ENCODE results near the gene ANKZF1. TPM values are rescaled to one million over a fixed set of nuclear protein-coding genes. Genes with fewer than 3 reads are reported as not detected.

ANKZF1 gene
- total and polyA plus RNA-seq, 4 experiments from 2014 or later: 22.1 to 260 (median 147) TPM

- H3K36me3 Mint-ChIP-seq: no peaks in the 10 kb centered on the region
- no peak overlapping the region for H3K27ac ChIP-seq (ENCODE audit: low read depth, low read length)
- ChIA-PET POLR2A (ENCODE audit: partially characterized antibody) (interaction anchor here (1.4 kb wide), 1 partner anchor 12 kb away, joined by 7 read pairs; the partner anchor contains the start of gene TUBA4A), CTCF (ENCODE audit: partially characterized antibody) (interaction anchor here (1.6 to 5.6 kb wide), 2 partner anchors 10 to 11 kb away, joined by 5 to 42 read pairs; partner anchors contain the start of gene DNAJB2)
- no peaks in the 10 kb centered on the region for H3K36me3 ChIP-seq (ENCODE audit: insufficient read depth, low read length)
- DNase-seq: no peak
- H3K27me3 ChIP-seq (ENCODE audit: insufficient read depth, low read length): no peaks in the 10 kb centered on the region
- peak overlapping the region in 1 of 7 donors; percentile 30 for H3K27ac Mint-ChIP-seq
- H3K9me3 ChIP-seq (ENCODE audit: control insufficient read depth in 1 of 2, low read length in 2 of 2): no peaks in the 10 kb centered on the region
- no peaks in the 10 kb centered on the region for H3K4me1 ChIP-seq (ENCODE audit: insufficient read depth, low read length)
- no peak overlapping the region for H3K4me3 Mint-ChIP-seq
- H3K4me1 Mint-ChIP-seq: no peaks in the 10 kb centered on the region
- peaks cover 1 to 4% of the 10 kb centered on the region in 2 donors for H3K27me3 Mint-ChIP-seq
- no peaks in the 10 kb centered on the region for H3K9me3 Mint-ChIP-seq
- H3K4me3 ChIP-seq (ENCODE audit: low read length in 2 of 2): no peak overlapping the region
- intact Hi-C loops (cut with micrococcal nuclease): no loop called here
These were observed 36.6 kb downstream of the ANKZF1 start for GRCh38 chr2:219266232-219266631.

GRCh38 chr2:219266886-219267285, 37.3 kb downstream of the ANKZF1 start:
- intact Hi-C loops (cut with micrococcal nuclease): no loop called here
- no peak for DNase-seq
- H3K4me3 Mint-ChIP-seq: no peak overlapping the region
- Histone ChIP-seq H3K36me3 (ENCODE audit: insufficient read depth, low read length) (no peaks in the 10 kb centered on the region), H3K4me1 (ENCODE audit: insufficient read depth, low read length) (no peaks in the 10 kb centered on the region), H3K27me3 (ENCODE audit: insufficient read depth, low read length) (no peaks in the 10 kb centered on the region), H3K9me3 (ENCODE audit: control insufficient read depth in 1 of 2, low read length in 2 of 2) (no peaks in the 10 kb centered on the region), H3K4me3 (ENCODE audit: low read length in 2 of 2) (no peak overlapping the region), H3K27ac (ENCODE audit: low read depth, low read length) (no peak overlapping the region)
- CTCF ChIA-PET (ENCODE audit: partially characterized antibody): interaction anchor here (0.6 to 1.6 kb wide), 2 partner anchors 10 to 113 kb away, joined by 3 to 5 read pairs; no protein-coding TSS in a partner anchor
- no peaks in the 10 kb centered on the region for H3K36me3 Mint-ChIP-seq
- H3K27ac Mint-ChIP-seq: peak overlapping the region in 1 of 7 donors; percentile 17
- POLR2A ChIA-PET (ENCODE audit: partially characterized antibody): interaction anchor here (1.2 kb wide), 1 partner anchor 13 kb away, joined by 3 read pairs; the partner anchor contains the start of gene DNAJB2
- no peaks in the 10 kb centered on the region for H3K4me1 Mint-ChIP-seq
- no peaks in the 10 kb centered on the region for H3K9me3 Mint-ChIP-seq
- H3K27me3 Mint-ChIP-seq: peaks cover 1 to 4% of the 10 kb centered on the region in 2 donors

GRCh38 chr2:219268294-219268693, 38.7 kb downstream of the ANKZF1 start:
- CTCF ChIA-PET (ENCODE audit: partially characterized antibody): no interaction called here
- Mint-ChIP-seq H3K36me3 (no peaks in the 10 kb centered on the region), H3K4me3 (peak overlapping the region in 1 of 8 donors; percentile 43), H3K9me3 (no peaks in the 10 kb centered on the region), H3K4me1 (no peaks in the 10 kb centered on the region), H3K27ac (no peak overlapping the region), H3K27me3 (peaks cover 0 to 1% of the 10 kb centered on the region in 2 donors)
- peak in 1 of 5 donors; percentile 3 for DNase-seq
- POLR2A ChIA-PET (ENCODE audit: partially characterized antibody): interaction anchor here (1.2 kb wide), 1 partner anchor 11 kb away, joined by 3 read pairs; the partner anchor contains the start of gene DNAJB2
- H3K27me3 ChIP-seq (ENCODE audit: insufficient read depth, low read length): no peaks in the 10 kb centered on the region
- H3K27ac ChIP-seq (ENCODE audit: low read depth, low read length): no peak overlapping the region
- no peaks in the 10 kb centered on the region for H3K36me3 ChIP-seq (ENCODE audit: insufficient read depth, low read length)
- H3K9me3 ChIP-seq (ENCODE audit: control insufficient read depth in 1 of 2, low read length in 2 of 2): no peaks in the 10 kb centered on the region
- no peak overlapping the region for H3K4me3 ChIP-seq (ENCODE audit: low read length in 2 of 2)
- no peaks in the 10 kb centered on the region for H3K4me1 ChIP-seq (ENCODE audit: insufficient read depth, low read length)
- intact Hi-C loops (cut with micrococcal nuclease): no loop called here

- CTCF ChIA-PET (ENCODE audit: partially characterized antibody): interaction anchor here (0.9 to 1.3 kb wide), 5 partner anchors 8 to 115 kb away, joined by 3 to 4 read pairs (median 3); partner anchors contain the start of gene DNAJB2
- Histone ChIP-seq H3K27ac (ENCODE audit: low read depth, low read length) (no peak overlapping the region), H3K9me3 (ENCODE audit: control insufficient read depth in 1 of 2, low read length in 2 of 2) (no peaks in the 10 kb centered on the region), H3K27me3 (ENCODE audit: insufficient read depth, low read length) (no peaks in the 10 kb centered on the region), H3K4me1 (ENCODE audit: insufficient read depth, low read length) (no peaks in the 10 kb centered on the region), H3K4me3 (ENCODE audit: low read length in 2 of 2) (no peak overlapping the region), H3K36me3 (ENCODE audit: insufficient read depth, low read length) (no peaks in the 10 kb centered on the region)
- H3K4me3 Mint-ChIP-seq: no peak overlapping the region
- POLR2A ChIA-PET (ENCODE audit: partially characterized antibody): interaction anchor here (2.2 kb wide), 1 partner anchor 15 kb away, joined by 8 read pairs; the partner anchor contains the start of gene TUBA4A
- H3K9me3 Mint-ChIP-seq: no peaks in the 10 kb centered on the region
- peak in 1 of 5 donors; percentile 9 for DNase-seq
- peaks cover 0 to 3% of the 10 kb centered on the region in 2 donors for H3K27me3 Mint-ChIP-seq
- H3K36me3 Mint-ChIP-seq: no peaks in the 10 kb centered on the region
- no peaks in the 10 kb centered on the region for H3K4me1 Mint-ChIP-seq
- no peak overlapping the region for H3K27ac Mint-ChIP-seq
- intact Hi-C loops (cut with micrococcal nuclease): loop anchor here (10.0 kb wide), 1 partner anchor 375 kb away; no protein-coding TSS in a partner anchor
These were observed 39.9 kb downstream of the ANKZF1 start for GRCh38 chr2:219269362-219270054.

GRCh38 chr2:219270055-219270372, 40.4 kb downstream of the ANKZF1 start:
- Mint-ChIP-seq H3K4me1 (no peaks in the 10 kb centered on the region), H3K27ac (no peak overlapping the region), H3K36me3 (no peaks in the 10 kb centered on the region), H3K27me3 (peaks cover 0 to 3% of the 10 kb centered on the region in 2 donors), H3K9me3 (no peaks in the 10 kb centered on the region), H3K4me3 (no peak overlapping the region)
- Histone ChIP-seq H3K9me3 (ENCODE audit: control insufficient read depth in 1 of 2, low read length in 2 of 2) (no peaks in the 10 kb centered on the region), H3K4me1 (ENCODE audit: insufficient read depth, low read length) (no peaks in the 10 kb centered on the region), H3K27ac (ENCODE audit: low read depth, low read length) (no peak overlapping the region), H3K36me3 (ENCODE audit: insufficient read depth, low read length) (no peaks in the 10 kb centered on the region), H3K27me3 (ENCODE audit: insufficient read depth, low read length) (no peaks in the 10 kb centered on the region), H3K4me3 (ENCODE audit: low read length in 2 of 2) (no peak overlapping the region)
- intact Hi-C loops (cut with micrococcal nuclease): loop anchor here (10.0 kb wide), 1 partner anchor 375 kb away; no protein-coding TSS in a partner anchor
- POLR2A ChIA-PET (ENCODE audit: partially characterized antibody): interaction anchor here (2.2 kb wide), 1 partner anchor 16 kb away, joined by 8 read pairs; the partner anchor contains the start of gene TUBA4A
- CTCF ChIA-PET (ENCODE audit: partially characterized antibody): interaction anchor here (1.0 to 1.3 kb wide), 4 partner anchors 9 to 115 kb away, joined by 3 to 4 read pairs (median 3); no protein-coding TSS in a partner anchor
- DNase-seq: no peak

GRCh38 chr2:219271021-219271420, 41.4 kb downstream of the ANKZF1 start:
- Mint-ChIP-seq H3K36me3 (no peaks in the 10 kb centered on the region), H3K27me3 (peaks cover 0 to 3% of the 10 kb centered on the region in 2 donors), H3K9me3 (no peaks in the 10 kb centered on the region), H3K4me1 (no peaks in the 10 kb centered on the region), H3K4me3 (peak overlapping the region in 1 of 8 donors; percentile 18), H3K27ac (peak overlapping the region in 1 of 7 donors; percentile 53)
- DNase-seq: peak in 1 of 5 donors; percentile 16
- H3K4me1 ChIP-seq (ENCODE audit: insufficient read depth, low read length): no peaks in the 10 kb centered on the region
- no peak overlapping the region for H3K27ac ChIP-seq (ENCODE audit: low read depth, low read length)
- intact Hi-C loops (cut with micrococcal nuclease): loop anchor here (10.0 kb wide), 1 partner anchor 376 kb away; no protein-coding TSS in a partner anchor
- H3K36me3 ChIP-seq (ENCODE audit: insufficient read depth, low read length): no peaks in the 10 kb centered on the region
- ChIA-PET POLR2A (ENCODE audit: partially characterized antibody) (interaction anchor here (2.2 kb wide), 1 partner anchor 17 kb away, joined by 8 read pairs; the partner anchor contains the start of gene TUBA4A), CTCF (ENCODE audit: partially characterized antibody) (interaction anchor here (1.2 kb wide), 1 partner anchor 24 kb away, joined by 3 read pairs; no protein-coding TSS in a partner anchor)
- no peaks in the 10 kb centered on the region for H3K27me3 ChIP-seq (ENCODE audit: insufficient read depth, low read length)
- no peaks in the 10 kb centered on the region for H3K9me3 ChIP-seq (ENCODE audit: control insufficient read depth in 1 of 2, low read length in 2 of 2)
- H3K4me3 ChIP-seq (ENCODE audit: low read length in 2 of 2): no peak overlapping the region

- Mint-ChIP-seq H3K9me3 (no peaks in the 10 kb centered on the region), H3K4me3 (no peak overlapping the region), H3K27me3 (peaks cover 0 to 3% of the 10 kb centered on the region in 2 donors), H3K27ac (no peak overlapping the region), H3K36me3 (no peaks in the 10 kb centered on the region), H3K4me1 (peaks cover under 1 to 3% (median 2%) of the 10 kb centered on the region in 4 donors)
- peaks cover 1% of the 10 kb centered on the region for H3K4me1 ChIP-seq (ENCODE audit: insufficient read depth, low read length)
- H3K4me3 ChIP-seq (ENCODE audit: low read length in 2 of 2): no peak overlapping the region
- no peaks in the 10 kb centered on the region for H3K36me3 ChIP-seq (ENCODE audit: insufficient read depth, low read length)
- H3K27me3 ChIP-seq (ENCODE audit: insufficient read depth, low read length): no peaks in the 10 kb centered on the region
- intact Hi-C loops (cut with micrococcal nuclease): loop anchor here (10.0 kb wide), 1 partner anchor 378 kb away; no protein-coding TSS in a partner anchor
- CTCF ChIA-PET (ENCODE audit: partially characterized antibody): interaction anchor here (0.7 to 1.1 kb wide), 2 partner anchors 18 to 43 kb away, joined by 3 read pairs; partner anchors contain the start of genes ANKZF1, ATG9A and TUBA4A
- no peaks in the 10 kb centered on the region for H3K9me3 ChIP-seq (ENCODE audit: control insufficient read depth in 1 of 2, low read length in 2 of 2)
- POLR2A ChIA-PET (ENCODE audit: partially characterized antibody): no interaction called here
- no peak for DNase-seq
- H3K27ac ChIP-seq (ENCODE audit: low read depth, low read length): no peak overlapping the region
These were observed 42.8 kb downstream of the ANKZF1 start for GRCh38 chr2:219272356-219272755.

Measured in CD4-positive, alpha-beta memory T cell (primary cell).